ENCODE data around the gene ARSB.
"Not testable (repeated sequence)": the region's sequence is repeated elsewhere in the genome, so short reads cannot be mapped to it uniquely, and the experiment has no call there.

Gene ARSB

DNA sequence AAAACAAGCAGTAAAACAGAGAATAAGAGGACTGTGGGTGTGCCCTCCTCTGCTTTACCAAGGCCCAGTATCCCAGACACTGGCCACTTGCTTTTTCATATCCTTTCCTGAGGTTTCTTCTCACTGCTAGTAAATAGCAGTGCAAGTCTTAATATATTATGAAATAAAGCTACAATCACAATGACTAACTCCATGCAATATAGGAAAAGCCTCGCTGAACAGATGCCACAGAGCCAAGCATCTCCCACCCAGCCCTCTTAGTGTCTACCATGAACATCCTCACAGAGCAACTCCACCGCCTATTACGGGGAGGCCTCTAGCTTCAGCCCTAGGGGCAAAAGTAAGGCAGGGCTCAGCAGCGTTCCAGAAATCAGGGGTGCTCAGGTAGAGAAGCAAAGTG, 205.8 kb downstream of the ARSB start:
- no peak for DNase-seq (ENCODE audit: low read depth in 2 of 2)

DNA sequence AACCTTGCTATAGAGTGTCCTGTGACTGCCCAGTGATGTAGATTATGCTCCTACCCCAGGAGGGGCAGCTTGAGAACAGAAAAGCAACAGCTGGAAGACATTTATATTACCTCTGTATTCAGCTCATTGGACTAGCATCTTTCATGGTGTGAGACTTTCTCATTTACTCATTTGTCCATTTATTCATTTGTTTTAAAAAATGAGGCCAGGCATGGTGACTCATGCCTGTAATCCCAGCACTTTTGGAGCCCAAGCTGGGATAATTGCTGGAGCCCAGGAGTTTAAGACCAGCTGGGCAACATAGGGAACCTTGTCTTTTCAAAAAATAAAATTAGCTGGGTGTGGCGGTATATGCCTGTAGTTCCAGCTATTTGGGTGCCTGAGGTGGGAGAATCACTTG, 206.6 kb downstream of the ARSB start:
- no peak for DNase-seq (ENCODE audit: low read depth in 2 of 2)

DNA sequence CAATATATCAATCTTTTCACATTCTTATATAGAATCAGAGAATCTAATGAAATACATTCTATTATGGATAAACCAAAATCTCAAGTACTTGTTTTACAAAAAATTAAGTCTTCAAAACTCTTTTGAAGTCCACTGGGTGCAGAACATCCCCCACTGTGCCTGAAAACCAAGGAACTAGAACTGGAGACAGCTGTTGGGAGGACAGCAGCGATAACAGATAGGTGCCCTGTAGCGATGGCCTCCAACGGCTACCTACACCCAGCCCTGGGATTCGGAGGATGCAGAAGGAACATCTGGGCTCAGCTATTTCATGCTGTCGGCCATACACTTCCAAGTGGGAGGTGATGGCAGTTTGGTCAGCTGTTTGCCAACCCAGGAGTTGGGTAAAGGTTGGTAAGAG, 207.2 kb downstream of the ARSB start:
- DNase-seq (ENCODE audit: low read depth in 2 of 2) = no peak

DNA sequence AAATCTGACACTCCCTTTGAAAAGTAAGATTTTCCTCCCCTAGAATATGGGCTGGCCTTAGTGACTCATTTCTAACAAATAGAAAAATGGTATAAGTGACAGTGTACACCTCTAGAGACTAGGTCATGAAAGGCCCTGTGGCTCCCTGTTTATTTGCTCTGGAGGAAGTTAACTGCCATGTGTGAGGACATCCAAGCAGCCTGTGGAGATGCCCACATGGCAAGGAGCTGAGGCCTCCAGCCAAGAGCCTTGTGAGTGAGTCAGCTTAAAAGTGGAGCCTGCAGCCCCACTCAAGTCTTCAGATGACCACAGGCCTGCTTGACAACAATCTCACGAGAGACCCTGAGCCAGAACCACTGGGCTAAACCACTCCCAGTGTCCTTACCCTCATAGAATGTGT, 208.5 kb downstream of the ARSB start:
- no peak for DNase-seq (ENCODE audit: low read depth in 2 of 2)

DNA sequence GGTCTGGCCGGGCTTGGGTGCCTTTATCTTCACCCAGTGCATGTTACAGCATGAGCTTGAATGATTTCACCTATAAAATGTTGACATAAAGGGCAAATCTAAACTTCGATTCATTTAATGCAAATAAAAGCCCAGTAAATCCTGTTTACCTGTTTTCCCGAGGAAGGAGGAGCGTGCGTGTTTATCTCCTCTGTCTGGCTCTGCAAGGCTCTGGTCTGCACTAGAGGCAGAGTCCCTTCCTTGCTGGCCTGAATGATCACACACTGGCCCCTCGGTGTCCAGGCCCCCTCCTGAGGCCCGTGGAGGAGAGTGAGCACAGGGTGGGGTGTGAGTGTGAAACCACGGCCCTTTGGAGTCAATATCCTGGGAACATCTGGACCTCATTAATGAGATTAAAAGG, 211.5 kb downstream of the ARSB start:
- DNase-seq (ENCODE audit: low read depth in 2 of 2) = no peak

DNA sequence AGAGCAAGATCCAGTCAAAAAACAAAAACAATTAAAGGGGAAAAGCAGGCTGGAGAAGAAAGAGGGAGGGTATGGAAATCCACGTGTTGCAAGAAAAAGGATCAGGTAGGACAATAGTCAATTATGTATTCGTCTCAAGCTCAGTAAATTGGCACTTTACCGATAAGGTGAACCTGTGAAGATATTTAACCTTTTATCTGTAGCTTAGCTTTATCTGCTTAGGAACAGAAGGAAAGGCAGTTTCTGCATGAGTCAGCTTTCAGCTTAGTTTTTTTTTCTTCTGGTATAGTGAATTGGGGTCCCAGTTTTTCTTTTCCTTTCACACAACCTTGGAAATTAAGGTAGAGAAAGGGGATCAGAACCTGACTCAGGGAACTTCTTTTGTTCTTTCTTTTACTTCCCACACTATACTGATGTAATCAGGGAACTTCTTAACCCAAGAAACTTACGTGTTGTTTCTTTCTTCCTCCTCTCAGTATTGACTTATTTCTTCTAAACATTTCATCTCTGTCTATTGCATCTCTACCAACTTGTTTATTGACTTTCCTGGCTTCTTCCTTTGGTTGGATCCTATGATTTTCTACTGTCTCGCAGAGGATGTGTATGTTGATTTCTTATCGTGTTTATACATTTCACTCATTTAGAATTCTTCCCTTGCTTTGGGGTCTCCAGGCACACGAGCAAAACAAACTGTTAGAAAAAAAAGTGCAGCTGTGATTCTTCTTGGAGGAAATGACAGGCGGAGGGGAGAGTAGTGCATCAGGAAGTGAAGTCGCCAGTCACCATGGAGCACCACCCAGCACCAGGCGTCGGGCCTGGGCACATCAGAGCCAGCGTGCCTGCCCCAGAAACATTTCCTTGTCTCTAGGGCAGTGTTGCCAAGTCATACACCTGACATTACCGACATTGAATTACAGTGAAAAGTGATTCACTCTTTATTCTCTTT, 213.6 kb downstream of the ARSB start:
- no peak for DNase-seq (ENCODE audit: low read depth in 2 of 2)

DNA sequence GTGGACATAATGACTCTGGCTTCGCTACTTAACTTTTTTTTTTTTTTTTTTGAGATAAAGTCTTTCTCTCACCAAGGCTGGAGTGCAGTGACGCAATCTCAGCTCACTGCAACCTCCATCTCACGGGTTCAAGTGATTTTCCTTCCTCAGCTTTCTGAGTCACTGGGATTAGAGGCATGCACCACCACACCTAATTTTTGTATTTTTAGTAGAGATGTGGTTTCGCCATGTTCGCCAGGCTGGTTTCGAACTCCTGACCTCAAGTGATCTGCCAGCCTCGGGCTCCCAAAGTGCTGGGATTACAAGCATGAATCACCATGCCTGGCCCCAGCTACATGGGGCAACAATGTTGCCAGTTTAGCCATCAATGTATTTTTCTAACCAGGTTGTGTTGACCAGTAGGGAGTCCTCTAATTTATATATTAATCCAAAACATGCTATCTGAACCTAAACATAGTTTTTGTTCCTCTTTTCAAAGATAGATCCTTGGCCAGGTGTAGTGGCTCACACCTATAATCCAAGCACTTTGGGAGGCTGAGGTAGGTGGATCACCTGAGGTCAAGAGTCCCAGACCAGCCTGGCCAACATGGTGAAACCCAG, 216.2 kb downstream of the ARSB start:
- no peak for DNase-seq (ENCODE audit: low read depth in 2 of 2)

DNA sequence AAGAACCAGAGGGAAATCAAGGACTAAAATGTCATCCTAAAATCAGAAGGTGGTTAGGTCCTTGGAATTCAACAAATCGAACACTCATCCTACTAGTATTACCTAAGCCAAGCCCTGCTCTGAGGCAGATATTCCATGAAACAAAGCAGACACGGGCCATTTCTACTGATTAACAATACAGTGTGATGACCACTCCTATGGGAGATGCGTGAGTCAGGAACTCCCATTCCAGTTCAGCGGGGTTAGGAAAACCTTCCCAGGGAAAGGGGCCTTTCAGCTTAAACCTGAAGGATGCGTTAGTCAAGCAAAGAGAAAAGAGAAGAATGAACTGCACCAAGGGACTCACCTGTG, 218.7 kb downstream of the ARSB start:
- DNase-seq (ENCODE audit: low read depth in 2 of 2) = no peak

DNA sequence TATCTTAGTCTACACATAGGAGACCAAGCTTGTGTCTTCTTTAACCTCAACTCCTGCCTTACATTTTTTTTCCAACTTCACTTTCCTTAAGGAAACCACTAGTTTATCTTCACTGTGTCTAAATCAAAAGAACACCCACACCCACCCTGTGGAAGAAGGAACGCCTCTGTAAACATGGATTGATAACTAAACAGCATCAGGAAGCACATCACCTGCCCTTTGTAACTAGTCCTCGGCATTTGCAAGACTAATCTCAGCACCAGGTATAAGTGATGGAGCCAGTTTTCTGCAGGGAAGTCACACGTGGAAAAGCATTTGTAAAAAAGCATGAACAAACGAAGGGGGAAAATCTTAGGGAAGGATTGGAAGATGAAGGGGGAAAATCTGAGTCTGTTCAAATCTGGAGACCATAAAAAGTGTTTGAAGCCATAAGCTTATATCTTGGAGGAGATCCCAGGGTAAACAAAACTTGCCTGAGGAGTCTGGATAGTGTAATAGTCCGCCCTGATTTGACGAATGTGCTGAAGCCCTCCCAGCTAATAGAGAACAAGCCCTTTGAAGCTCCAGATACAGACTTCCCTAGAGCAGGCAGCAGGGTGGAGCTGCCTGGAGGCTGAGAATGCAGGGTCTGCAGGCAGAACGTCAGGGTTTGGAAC, 219.2 kb downstream of the ARSB start:
- no peak for DNase-seq (ENCODE audit: low read depth in 2 of 2)

DNA sequence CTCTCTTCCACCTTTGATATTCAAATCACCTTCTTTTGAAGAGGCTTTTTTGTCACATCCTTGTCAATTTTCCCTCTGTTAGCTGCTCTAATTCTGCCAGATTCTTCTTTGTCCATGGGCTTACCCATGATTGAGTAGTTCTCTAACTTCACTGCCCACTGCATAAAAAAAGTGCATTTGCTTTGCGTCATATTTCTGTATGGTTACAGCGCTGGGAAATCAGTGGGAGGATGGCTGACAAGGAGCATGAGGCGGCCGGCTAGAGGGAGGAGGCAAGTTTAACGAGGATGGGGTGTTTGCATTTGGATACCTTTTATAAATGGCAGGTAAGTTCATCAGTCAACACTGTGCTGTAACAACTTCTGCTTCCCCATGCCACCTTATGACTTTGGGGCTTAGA, 220.0 kb downstream of the ARSB start:
- DNase-seq (ENCODE audit: low read depth in 2 of 2) = no peak

DNA sequence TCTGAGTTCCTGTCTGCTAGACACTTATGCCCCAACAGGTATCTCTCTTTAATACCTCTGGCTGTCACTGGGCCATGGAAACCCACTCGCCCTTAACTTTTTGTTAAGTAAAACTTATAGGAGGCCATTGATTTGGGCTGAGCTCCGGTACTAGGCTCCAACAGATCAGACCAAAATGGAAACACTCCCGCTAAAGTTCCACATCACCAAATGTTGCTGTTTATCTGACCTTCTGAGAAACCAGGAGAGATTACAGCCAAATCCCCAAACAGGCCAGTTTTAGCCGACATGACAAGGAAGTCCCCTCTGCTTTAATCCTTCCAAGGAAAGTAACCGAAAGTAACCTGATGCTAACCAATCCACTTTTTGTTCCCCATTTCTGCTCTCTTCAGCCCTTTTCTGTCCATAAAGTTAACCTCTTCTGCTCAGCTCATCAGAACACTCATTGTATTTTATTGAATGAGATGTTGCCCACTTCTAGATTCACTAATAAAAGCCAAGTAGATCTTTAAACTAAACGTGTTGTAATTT, 221.4 kb downstream of the ARSB start:
- no peak for DNase-seq (ENCODE audit: low read depth in 2 of 2)

DNA sequence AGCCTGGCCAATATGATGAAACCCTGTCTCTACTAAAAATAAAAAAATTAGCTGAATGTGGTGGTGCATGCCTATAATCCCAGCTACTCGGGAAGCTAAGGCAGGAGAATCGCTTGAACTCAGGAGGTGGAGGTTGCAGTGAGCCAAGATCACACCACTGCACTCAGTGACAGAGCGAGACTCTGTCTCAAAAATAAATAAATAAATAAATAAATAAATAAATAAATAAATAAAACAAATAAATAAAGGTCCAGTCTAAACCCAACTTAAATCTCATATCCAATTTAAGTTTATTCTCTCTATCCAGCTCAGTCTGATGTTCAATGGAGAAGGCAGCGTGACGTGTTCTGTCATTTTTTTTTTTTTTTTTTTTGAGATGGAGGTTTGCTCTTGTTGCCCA, 222.4 kb downstream of the ARSB start:
- not testable (repeated sequence) for DNase-seq (ENCODE audit: low read depth in 2 of 2)

DNA sequence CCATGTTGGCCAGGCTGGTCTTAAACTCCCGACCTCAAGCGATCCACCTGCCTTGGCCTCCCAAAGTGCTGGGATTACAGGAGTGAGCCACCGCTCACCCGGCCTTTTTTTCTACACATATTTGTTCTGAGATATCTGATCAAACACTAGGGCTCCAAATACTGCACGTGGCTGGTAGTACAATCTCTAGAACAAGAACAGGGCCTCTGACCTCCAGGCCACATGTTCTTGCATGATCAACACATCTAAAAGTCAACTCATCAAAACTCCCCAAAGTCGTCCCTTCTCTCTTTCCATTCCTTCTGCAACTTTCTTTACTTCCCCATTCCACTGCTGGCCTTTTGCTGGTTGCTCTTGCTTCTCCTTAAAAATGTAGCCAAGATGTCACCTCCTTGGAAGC, 223.3 kb downstream of the ARSB start:
- DNase-seq (ENCODE audit: low read depth in 2 of 2) = no peak

DNA sequence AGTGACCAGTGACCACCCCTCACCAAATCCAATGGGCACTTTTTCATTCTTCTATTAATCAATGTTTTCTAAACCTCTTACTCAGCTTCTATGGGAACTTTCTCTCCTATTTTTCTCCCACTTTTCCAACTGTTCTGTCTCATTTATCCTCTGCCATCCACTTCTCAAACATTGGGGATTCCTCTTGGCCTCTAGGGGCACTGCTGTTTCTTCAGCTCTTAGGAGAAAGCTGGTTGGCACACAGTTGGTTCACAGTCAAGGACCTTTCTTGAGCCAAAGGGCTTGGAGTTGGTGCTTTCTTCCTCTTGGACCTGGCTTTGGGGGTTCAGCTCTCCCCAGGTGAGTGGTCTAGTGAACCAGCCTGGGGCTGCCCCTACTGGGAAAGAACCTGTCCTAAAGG, 224.3 kb downstream of the ARSB start:
- DNase-seq (ENCODE audit: low read depth in 2 of 2) = no peak

DNA sequence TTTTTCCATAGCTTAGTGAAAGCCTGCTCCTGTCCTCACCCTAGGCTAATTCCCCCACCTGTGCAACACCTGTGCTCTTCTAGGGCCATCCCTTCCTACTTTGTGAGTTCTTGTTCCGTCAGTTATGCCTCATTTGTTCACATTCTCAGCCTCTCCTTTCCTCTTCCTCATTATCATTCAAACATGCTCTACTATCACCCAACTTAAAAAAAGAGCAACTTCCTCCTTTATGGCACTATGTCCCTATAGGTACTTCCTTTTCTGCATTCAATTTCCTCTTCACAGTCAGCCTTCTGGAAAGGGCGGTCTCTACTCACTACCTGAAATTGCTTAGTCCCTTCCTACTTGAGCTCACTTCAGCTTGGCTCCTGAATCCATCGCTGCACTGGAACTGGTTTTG, 224.7 kb downstream of the ARSB start:
- DNase-seq (ENCODE audit: low read depth in 2 of 2) = no peak

DNA sequence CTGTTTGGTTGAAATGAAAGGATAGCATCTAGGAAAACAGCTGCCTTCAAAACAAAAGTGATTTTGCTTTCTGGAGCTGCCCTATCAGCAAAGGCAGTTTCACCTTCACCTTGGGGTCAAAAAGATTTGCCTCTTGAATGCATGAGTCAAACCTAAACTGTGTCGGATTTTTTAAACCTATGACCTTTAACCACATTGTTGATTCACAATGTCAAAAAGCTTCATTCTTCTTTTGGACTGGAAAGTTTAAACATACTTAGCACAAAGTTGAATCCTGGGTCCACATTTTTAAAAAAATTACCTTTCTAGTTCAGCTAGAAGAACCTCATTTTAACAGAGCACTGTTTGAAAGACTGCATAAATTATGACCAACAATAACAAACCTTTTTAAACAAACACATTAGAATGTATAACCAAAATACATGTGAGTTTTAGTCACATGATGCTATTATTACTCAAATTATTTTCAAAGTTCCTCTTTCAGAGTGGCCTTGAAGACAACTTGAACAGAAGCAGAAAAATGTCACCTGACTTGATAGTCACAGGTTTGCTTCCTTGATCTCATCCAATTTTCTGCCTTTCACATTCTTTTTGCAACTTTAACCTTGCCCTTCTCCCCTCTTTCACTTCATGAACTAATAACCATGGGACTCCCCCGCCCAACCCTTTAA, 226.8 kb downstream of the ARSB start:
- DNase-seq (ENCODE audit: low read depth in 2 of 2) = no peak

DNA sequence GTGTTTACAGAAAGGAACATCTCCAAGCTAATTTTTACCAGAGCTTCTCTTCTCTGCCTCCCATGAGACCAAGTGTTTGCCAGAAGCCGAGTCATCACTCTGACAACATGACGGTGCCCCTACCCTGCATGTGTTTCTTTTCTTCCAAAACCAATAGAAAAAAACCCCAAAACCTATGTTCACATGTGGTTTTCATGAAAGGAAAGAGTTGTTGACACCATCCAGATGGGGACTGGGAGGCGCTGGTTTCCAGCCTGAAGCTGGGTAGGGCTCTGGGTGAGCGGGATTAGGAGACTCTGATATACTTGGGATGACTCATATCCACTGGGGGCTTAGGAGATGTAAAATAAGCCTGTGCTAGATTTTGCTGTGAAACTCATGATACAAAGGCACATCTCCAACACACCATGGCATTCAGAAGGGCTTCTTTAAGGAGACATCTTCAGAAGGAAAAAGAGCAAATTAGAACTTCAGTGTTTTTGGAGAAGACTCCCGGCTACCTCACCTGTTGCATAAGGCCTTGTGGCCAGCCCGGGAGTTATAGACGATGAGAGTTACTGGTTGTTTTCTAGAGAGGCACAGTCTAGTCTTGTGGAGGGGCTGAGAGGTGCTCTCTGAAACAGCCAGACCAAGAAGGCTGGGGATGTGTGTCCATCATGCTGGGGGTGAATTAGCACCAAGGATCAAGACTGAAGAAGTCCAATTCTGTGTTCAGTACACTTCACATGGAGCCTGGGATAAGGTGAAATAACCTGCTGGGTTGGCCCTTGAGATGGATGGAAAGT, 227.6 kb downstream of the ARSB start:
- no peak for DNase-seq (ENCODE audit: low read depth in 2 of 2)

DNA sequence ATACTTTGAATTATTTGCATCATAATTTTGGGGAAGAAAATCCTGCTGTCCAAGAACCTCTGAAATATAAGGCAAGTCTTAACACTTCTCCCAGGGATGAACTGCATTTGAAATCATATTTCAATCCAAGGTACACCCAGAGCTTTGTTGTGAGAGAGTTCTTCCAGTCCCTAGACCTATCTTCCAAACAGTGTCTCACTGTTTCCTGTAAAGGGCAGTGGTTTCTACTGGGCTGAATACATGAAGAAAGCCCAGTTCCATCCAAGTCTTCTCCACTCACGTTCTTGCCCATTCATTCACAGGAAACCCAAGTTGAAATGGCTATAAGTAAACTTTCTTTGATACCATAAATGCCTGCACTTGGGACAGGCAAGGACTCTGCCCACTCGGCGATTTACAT, 228.3 kb downstream of the ARSB start:
- no peak for DNase-seq (ENCODE audit: low read depth in 2 of 2)

DNA sequence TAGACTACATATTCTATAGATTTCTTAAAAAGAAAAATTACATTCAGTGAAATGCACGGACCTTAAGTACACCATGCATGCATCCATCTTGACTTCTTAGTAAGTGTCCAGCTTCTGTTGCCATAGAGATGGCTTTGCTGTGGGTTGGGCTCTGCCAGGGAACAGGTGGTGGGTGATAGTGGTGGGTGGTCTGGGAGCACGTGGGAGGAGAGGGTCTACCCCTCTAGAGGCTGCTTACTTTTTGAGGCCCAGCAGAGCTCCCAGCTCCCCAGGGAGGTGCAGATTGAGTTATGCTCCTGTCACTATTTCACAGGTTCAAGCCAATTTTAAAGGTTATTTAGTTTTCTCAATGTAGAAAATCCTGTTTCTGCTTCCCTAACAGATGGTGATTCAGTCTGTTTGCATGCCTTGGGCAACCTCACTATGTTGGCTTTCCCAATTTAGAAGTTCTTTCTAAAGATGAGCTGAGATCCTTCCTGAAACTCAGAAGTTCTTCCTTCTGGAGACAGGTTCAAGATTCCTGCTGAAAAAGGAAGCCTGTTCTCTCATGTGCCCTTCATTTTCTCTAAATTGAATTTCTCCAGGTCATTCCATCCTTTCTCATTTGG, 229.2 kb downstream of the ARSB start:
- DNase-seq (ENCODE audit: low read depth in 2 of 2) = no peak

DNA sequence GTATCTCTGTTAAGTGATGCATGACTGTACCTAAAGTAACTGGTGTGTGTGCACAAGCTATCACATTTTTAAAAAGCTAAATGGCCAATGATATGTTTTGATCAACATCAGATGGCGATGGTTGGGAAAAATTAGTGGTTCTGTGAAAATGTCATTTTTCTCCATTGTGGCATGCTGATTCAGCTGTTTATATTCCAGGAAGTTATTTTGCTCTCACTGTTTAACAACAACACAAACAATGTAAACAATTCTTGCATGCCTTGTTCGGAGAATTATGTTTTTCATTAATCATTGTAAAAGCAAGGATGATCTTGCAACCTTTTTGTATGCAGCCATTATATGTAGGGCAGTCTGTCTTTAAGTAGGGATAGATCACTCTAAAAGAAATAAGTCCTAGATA, 230.5 kb downstream of the ARSB start:
- no peak for DNase-seq (ENCODE audit: low read depth in 2 of 2)

DNA sequence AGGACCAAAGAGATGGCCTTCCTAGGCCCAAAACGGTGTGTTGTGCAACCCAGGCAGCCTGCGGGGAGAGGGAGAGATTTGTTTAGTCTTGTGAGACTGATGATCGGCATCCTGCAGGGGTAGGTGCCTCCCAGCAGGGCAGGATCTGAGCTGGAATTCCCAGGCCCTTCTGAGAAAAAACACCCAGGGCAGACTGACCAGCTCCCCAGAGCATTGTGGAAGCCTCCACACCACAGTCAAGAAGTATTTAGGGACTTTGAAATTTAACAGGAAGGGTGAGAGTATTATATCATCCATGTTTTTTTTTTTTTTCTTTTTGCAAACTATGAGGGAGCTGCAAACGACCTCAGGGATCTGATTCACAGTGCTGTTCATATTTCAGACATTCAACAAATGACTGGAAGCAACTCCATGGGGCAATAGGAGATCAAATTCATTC, 232.0 kb downstream of the ARSB start:
- no peak for DNase-seq (ENCODE audit: low read depth in 2 of 2)
